Lung (tissue), 12 donors: ENCODE results near the gene ANO9. TPM values are rescaled to one million over a fixed set of nuclear protein-coding genes. Genes with fewer than 3 reads are reported as not detected.

Experiments
- ATAC-seq: fragments of 200-7000 bp; cut with Tn5 transposase; one replicate; pipeline ENCODE4 v1.9.1; 2020; ENCODE audit warnings: moderate number of reproducible peaks; ENCODE audit not compliant: insufficient read depth, low FRiP score
- DNase-seq, 3 donors: peaks; one replicate each; pipeline ENCODE4 v3.0.0-alpha.2; 2013 to 2017
- H3K27ac ChIP-seq, 2 donors: one replicate each; pipeline ENCODE4 v1.5.1; 2013; ENCODE audit warnings: mild to moderate bottlenecking in 2 of 2, moderate library complexity in 2 of 2, control low read depth in 1 of 2, inconsistent platforms in 1 of 2, low read depth in 1 of 2, low read length in 1 of 2
- H3K27me3 ChIP-seq, 3 donors: one replicate each; pipeline ENCODE4 v1.5.1; 2013; ENCODE audit warnings: low read length in 2 of 3; ENCODE audit not compliant: control insufficient read depth in 3 of 3, insufficient read depth in 3 of 3
- H3K36me3 ChIP-seq, 4 donors: one replicate each; pipeline ENCODE4 v1.5.1; 2013; ENCODE audit warnings: low read length in 4 of 4, mild to moderate bottlenecking in 1 of 4, moderate library complexity in 1 of 4; ENCODE audit not compliant: control insufficient read depth in 4 of 4, insufficient read depth in 4 of 4
- H3K4me1 ChIP-seq, 5 donors: one replicate each; pipeline ENCODE4 v1.5.1; 2013; ENCODE audit warnings: low read length in 5 of 5, mild to moderate bottlenecking in 2 of 5, moderate library complexity in 1 of 5; ENCODE audit not compliant: control insufficient read depth in 5 of 5, insufficient read depth in 5 of 5
- H3K4me3 ChIP-seq: one replicate; pipeline ENCODE4 v1.5.1; 2013; ENCODE audit warnings: mild to moderate bottlenecking, control low read depth, moderate library complexity
- H3K9ac ChIP-seq, 2 donors: one replicate each; pipeline ENCODE4 v1.5.1; 2013; ENCODE audit warnings: low read length in 2 of 2, control low read depth in 1 of 2; ENCODE audit not compliant: insufficient read depth in 1 of 2
- H3K9me3 ChIP-seq, 4 donors: one replicate each; pipeline ENCODE4 v1.5.1; 2013; ENCODE audit warnings: low read length in 3 of 4, mild to moderate bottlenecking in 1 of 4, moderate library complexity in 1 of 4; ENCODE audit not compliant: control insufficient read depth in 4 of 4, insufficient read depth in 3 of 4
- WGBS, 2 donors: extraction: QIAGEN DNeasy Blood & Tissue Kit; methylation state at CpG; one replicate each; pipeline ENCODE4 v1.1.7; 2013; 5-methylcytosine and 5-hydroxymethylcytosine counted together
- polyA plus RNA-seq, 2 donors: library from polyadenylated mRNA; stranded (reverse); fragments of 200-250 nt; gene quantifications; one replicate each; pipeline ENCODE4 v1.2.1, GENCODE V29; 2013
- total RNA-seq, 2 donors: library from RNA; depleted of rRNA in 1 of 2; stranded (reverse); fragments of >200 nt in 1 of 2; gene quantifications; one replicate each; pipeline ENCODE4 v1.2.1, GENCODE V29; 2014 to 2021
- TF ChIP-seq, protein P1 (sequence below): IDR thresholded peaks from 2 replicates; pipeline ENCODE4 v1.5.1; 2012; ENCODE audit warnings: mild to moderate bottlenecking; ENCODE audit errors: control extremely low read depth, extremely low read depth
- donor health status: control.
- donor health status: control.
- donor health status: Bipolar disorder and iron deficiency.
- donor health status: healthy.
- donor health status: DM: yes; HTN: yes; CAD: no.

The ANO9 gene
- total and polyA plus RNA-seq, 4 donors: 5.8 to 18.6 (median 13.2) TPM

DNA sequence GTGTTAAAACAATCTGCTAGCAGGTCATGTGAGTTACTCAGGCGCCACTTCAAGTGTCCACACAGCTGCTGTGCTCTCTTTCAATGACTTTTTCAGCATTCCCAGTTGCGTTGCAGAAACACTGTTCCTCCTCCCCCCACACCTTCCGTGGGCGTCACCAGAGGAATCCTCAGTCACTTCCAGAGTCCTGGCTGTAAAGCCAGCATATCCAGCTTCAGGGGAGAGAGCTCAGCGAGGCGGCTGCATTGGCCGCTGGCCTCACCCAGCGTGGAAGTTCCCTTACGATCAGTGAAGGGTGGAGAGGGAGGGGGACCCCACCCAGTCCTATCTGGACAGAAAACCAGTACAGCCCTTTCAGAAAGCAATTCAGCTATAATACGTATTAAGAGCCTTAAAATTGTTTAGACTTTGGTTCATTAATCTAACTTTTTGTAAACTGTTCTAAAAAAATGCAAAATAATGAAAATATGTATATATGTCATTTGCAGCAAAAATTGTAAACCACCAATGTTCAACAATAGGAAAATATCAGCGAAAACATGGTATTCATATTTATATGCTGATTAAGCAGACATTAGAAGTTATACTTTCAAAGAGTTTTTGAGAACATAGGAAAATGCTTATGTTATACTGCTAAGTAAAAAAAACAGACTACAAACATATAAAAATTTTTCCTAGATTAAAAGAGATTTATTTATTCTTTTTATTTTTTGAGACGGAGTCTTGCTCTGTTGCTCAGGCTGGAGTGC, 2.8 kb upstream of the ANO9 start:
- no peak for ATAC-seq
- DNase-seq: peak; percentile 40 to 57 (median 52)
- Histone ChIP-seq H3K27ac (peak overlapping the region in 1 of 2 donors; percentile 57), H3K36me3 (no peaks in the 10 kb centered on the region), H3K4me1 (peaks cover 0 to 21% (median 4%) of the 10 kb centered on the region in 5 donors), H3K9me3 (no peaks in the 10 kb centered on the region), H3K9ac (peak overlapping the region in 1 of 2 donors; percentile 25), H3K27me3 (no peaks in the 10 kb centered on the region), H3K4me3 (no peak overlapping the region)
- TF ChIP-seq, protein P1, sequence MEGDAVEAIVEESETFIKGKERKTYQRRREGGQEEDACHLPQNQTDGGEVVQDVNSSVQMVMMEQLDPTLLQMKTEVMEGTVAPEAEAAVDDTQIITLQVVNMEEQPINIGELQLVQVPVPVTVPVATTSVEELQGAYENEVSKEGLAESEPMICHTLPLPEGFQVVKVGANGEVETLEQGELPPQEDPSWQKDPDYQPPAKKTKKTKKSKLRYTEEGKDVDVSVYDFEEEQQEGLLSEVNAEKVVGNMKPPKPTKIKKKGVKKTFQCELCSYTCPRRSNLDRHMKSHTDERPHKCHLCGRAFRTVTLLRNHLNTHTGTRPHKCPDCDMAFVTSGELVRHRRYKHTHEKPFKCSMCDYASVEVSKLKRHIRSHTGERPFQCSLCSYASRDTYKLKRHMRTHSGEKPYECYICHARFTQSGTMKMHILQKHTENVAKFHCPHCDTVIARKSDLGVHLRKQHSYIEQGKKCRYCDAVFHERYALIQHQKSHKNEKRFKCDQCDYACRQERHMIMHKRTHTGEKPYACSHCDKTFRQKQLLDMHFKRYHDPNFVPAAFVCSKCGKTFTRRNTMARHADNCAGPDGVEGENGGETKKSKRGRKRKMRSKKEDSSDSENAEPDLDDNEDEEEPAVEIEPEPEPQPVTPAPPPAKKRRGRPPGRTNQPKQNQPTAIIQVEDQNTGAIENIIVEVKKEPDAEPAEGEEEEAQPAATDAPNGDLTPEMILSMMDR: no peak
- 34 to 47% methylated on average over 12 of the region's 12 CpGs for WGBS, 2 donors

DNA sequence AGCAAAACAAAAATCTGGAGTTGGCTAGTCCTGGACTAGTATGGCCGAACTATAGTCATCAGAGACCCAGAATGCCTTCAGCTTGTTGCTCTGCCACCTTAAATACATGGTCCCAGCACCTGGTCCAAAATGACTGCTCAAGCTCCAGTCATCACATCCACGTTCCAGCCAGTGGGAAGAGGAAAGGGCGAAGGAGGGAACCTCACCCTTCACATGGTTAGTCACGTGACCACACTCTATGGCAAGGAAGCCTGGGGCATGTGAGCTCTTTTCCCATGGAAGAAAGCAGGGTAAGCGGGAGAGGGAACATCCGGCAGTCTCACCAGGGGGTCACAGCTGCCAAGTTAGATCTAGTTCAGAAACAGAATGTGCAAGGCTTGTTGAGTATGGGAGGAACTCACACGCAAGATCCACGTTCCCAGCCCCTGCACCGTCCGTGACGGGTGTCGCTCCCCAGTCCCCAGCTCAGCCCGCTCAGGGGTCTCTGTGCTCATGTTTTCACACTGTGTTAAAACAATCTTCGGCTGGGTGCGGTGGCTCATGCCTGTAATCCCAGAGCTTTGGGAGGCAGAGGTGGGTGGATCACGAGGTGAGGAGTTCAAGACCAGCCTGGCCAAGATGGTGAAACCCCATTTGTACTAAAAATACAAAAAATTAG, 1.9 kb upstream of the ANO9 start:
- Histone ChIP-seq H3K27me3 (no peaks in the 10 kb centered on the region), H3K36me3 (no peaks in the 10 kb centered on the region), H3K4me3 (no peak overlapping the region), H3K9me3 (no peaks in the 10 kb centered on the region), H3K27ac (peak overlapping the region in 1 of 2 donors; percentile 20), H3K9ac (no peak overlapping the region), H3K4me1 (peaks cover 0 to 14% (median 4%) of the 10 kb centered on the region in 5 donors)
- DNase-seq (peak in 1 of 3 donors; percentile 21), ATAC-seq (no peak)
- 73 to 77% methylated on average over 16 of the region's 16 CpGs for WGBS, 2 donors
- TF ChIP-seq, protein P1: no peak

DNA sequence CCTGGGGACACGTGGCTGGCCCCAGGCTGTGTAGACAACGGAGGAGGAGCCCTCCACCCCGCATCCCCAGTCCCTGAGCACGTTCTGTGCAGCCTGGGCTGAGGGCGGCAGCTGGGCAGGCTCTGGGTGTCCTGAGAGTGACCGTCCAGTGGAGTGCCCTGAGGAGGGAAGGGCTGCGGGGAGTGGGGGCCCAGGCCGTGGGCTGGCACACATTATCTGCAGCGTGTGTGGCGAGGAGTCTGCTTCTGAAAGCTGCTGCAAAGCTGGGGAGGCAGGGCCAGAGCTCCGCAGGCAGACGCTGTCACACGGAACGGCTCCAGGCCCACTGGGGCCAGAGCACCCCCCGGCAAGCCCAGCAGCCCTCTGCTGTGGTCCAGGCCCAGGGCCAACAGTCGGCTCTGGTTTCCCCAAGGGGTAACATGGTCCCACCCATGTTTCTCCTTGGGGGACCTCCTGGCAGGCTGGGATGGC, 835 bp upstream of the ANO9 start:
- TF ChIP-seq, protein P1: no peak
- Histone ChIP-seq H3K27ac (no peak overlapping the region), H3K9me3 (no peaks in the 10 kb centered on the region), H3K9ac (no peak overlapping the region), H3K27me3 (no peaks in the 10 kb centered on the region), H3K4me1 (peaks cover 0 to 9% (median 0%) of the 10 kb centered on the region in 5 donors), H3K4me3 (no peak overlapping the region), H3K36me3 (no peaks in the 10 kb centered on the region)
- WGBS, 2 donors: 67 to 78% methylated on average over 15 to 16 of the region's 16 CpGs
- ATAC-seq (no peak), DNase-seq (no peak)
